ENCODE data around the gene VPS4B.

Gene VPS4B

GRCh38 chr18:63395503-63395902, 26.8 kb downstream of the VPS4B start:
- Histone ChIP-seq H3K4me3 (IDR thresholded peaks at IDR 0.05; ENCODE audit: insufficient read depth, low read depth, low read length) (no peak overlapping the region), H3K27me3 (ENCODE audit: insufficient read depth, low read depth) (no peaks in the 10 kb centered on the region), H3K27ac (no peak overlapping the region), H4K20me1 (ENCODE audit: insufficient read depth) (no peaks in the 10 kb centered on the region), H3K4me1 (ENCODE audit: low read depth, poor library complexity, severe bottlenecking) (no peaks in the 10 kb centered on the region), H3K36me3 (ENCODE audit: insufficient read depth) (peaks cover 35% of the 10 kb centered on the region), H3K9ac (no peak overlapping the region), H3K4me2 (no peak overlapping the region), H2AFZ (ENCODE audit: low read depth) (no peak overlapping the region), H3K79me2 (ENCODE audit: insufficient read depth, low read depth) (no peaks in the 10 kb centered on the region)
- no peak for TF ChIP-seq CTCF (conservative IDR thresholded peaks at IDR 0.05; ENCODE audit: low read depth, low read length)

GRCh38 chr18:63394954-63395353, 27.3 kb downstream of the VPS4B start:
- Histone ChIP-seq H3K9ac (no peak overlapping the region), H3K36me3 (ENCODE audit: insufficient read depth) (peaks cover 33% of the 10 kb centered on the region), H3K4me3 (IDR thresholded peaks at IDR 0.05; ENCODE audit: insufficient read depth, low read depth, low read length) (no peak overlapping the region), H2AFZ (ENCODE audit: low read depth) (no peak overlapping the region), H4K20me1 (ENCODE audit: insufficient read depth) (no peaks in the 10 kb centered on the region), H3K27ac (no peak overlapping the region), H3K79me2 (ENCODE audit: insufficient read depth, low read depth) (no peaks in the 10 kb centered on the region), H3K4me2 (no peak overlapping the region), H3K27me3 (ENCODE audit: insufficient read depth, low read depth) (no peaks in the 10 kb centered on the region), H3K4me1 (ENCODE audit: low read depth, poor library complexity, severe bottlenecking) (no peaks in the 10 kb centered on the region)
- TF ChIP-seq CTCF (conservative IDR thresholded peaks at IDR 0.05; ENCODE audit: low read depth, low read length) = no peak

- peaks cover 2% of the 10 kb centered on the region; the same call in 1 of the 2 replicates for H3K36me3 ChIP-seq (ENCODE audit: insufficient read depth)
- no peaks in the 10 kb centered on the region for H3K27me3 ChIP-seq (ENCODE audit: insufficient read depth, low read depth)
- no peak overlapping the region for H2AFZ ChIP-seq (ENCODE audit: low read depth)
- H4K20me1 ChIP-seq (ENCODE audit: insufficient read depth) = no peaks in the 10 kb centered on the region
- H3K27ac ChIP-seq = no peak overlapping the region
- no peaks in the 10 kb centered on the region for H3K4me1 ChIP-seq (ENCODE audit: low read depth, poor library complexity, severe bottlenecking)
- H3K4me3 ChIP-seq (IDR thresholded peaks at IDR 0.05; ENCODE audit: insufficient read depth, low read depth, low read length) = no peak overlapping the region
- H3K79me2 ChIP-seq (ENCODE audit: insufficient read depth, low read depth) = no peaks in the 10 kb centered on the region
- no peak for TF ChIP-seq CTCF (conservative IDR thresholded peaks at IDR 0.05; ENCODE audit: low read depth, low read length)
- H3K9ac ChIP-seq = no peak overlapping the region
- H3K4me2 ChIP-seq = no peak overlapping the region
These were observed 34.4 kb downstream of the VPS4B start for GRCh38 chr18:63387861-63388260.

- no peaks in the 10 kb centered on the region for H4K20me1 ChIP-seq (ENCODE audit: insufficient read depth)
- H3K4me1 ChIP-seq (ENCODE audit: low read depth, poor library complexity, severe bottlenecking) = peaks cover 11% of the 10 kb centered on the region
- TF ChIP-seq CTCF (conservative IDR thresholded peaks at IDR 0.05; ENCODE audit: low read depth, low read length) = no peak
- H3K9ac ChIP-seq = no peak overlapping the region
- no peaks in the 10 kb centered on the region for H3K27me3 ChIP-seq (ENCODE audit: insufficient read depth, low read depth)
- no peak overlapping the region for H3K4me3 ChIP-seq (IDR thresholded peaks at IDR 0.05; ENCODE audit: insufficient read depth, low read depth, low read length)
- H2AFZ ChIP-seq (ENCODE audit: low read depth) = no peak overlapping the region
- no peaks in the 10 kb centered on the region for H3K36me3 ChIP-seq (ENCODE audit: insufficient read depth)
- no peaks in the 10 kb centered on the region for H3K79me2 ChIP-seq (ENCODE audit: insufficient read depth, low read depth)
- no peak overlapping the region for H3K4me2 ChIP-seq
- no peak overlapping the region for H3K27ac ChIP-seq
These were observed 39.4 kb downstream of the VPS4B start for GRCh38 chr18:63382843-63383242.

- Histone ChIP-seq H3K4me2 (peak overlapping the region; percentile 39; the same call in 1 of the 2 replicates), H3K4me3 (IDR thresholded peaks at IDR 0.05; ENCODE audit: insufficient read depth, low read depth, low read length) (no peak overlapping the region), H3K36me3 (ENCODE audit: insufficient read depth) (no peaks in the 10 kb centered on the region), H3K79me2 (ENCODE audit: insufficient read depth, low read depth) (no peaks in the 10 kb centered on the region), H3K4me1 (ENCODE audit: low read depth, poor library complexity, severe bottlenecking) (peaks cover 11% of the 10 kb centered on the region), H4K20me1 (ENCODE audit: insufficient read depth) (no peaks in the 10 kb centered on the region), H3K27ac (no peak overlapping the region), H2AFZ (ENCODE audit: low read depth) (no peak overlapping the region), H3K27me3 (ENCODE audit: insufficient read depth, low read depth) (no peaks in the 10 kb centered on the region), H3K9ac (no peak overlapping the region)
- TF ChIP-seq CTCF (conservative IDR thresholded peaks at IDR 0.05; ENCODE audit: low read depth, low read length) = no peak
These were observed 42.7 kb downstream of the VPS4B start for GRCh38 chr18:63379639-63379962.
